K562 (cell line): ENCODE data around the gene DOLPP1. TPM values are rescaled to one million over a fixed set of nuclear protein-coding genes. Genes with fewer than 3 reads are reported as not detected.

Experiments
- ATAC-seq: fragments of 200-7000 bp; cut with Tn5 transposase; 3 replicates; pipeline ENCODE4 v1.9.1; 2020; ENCODE audit warnings: moderate library complexity
- BruUV-seq: library from RNA; stranded (reverse); fragments of 400-500 nt; replicated peaks from 2 replicates; lab custom pipeline; 2021; lab: Mats Ljungman, UMichigan
- CTCF ChIA-PET: fragments of 300-600 bp; formaldehyde crosslinking; extraction: SDS; loops from one replicate; lab custom pipeline; 2021; ENCODE audit warnings: low intra/inter-chr PET ratio; lab: Yijun Ruan, JAX
- POLR2A ChIA-PET: fragments of 300-600, 350-650 bp; sonication (Branson Sonifier 250); formaldehyde crosslinking; extraction: SDS; loops from one replicate; lab custom pipeline; 2021; ENCODE audit warnings: antibody characterized with exemption, inconsistent platforms; lab: Yijun Ruan, JAX
- DNase-seq, 4 experiments: peaks; one replicate each; pipeline versions ENCODE4 v3.0.0 to v3.0.0-alpha.2; 2011 to 2018; ENCODE audit warnings: low spot score in 3 of 4, mixed read lengths in 3 of 4; ENCODE audit errors: extremely low read depth in 1 of 4
- FAIRE-seq: peaks from 2 replicates; lab custom pipeline; 2011; peaks lifted over from hg19 to GRCh38; lab: Jason Lieb, UNC
- H2AFZ ChIP-seq: 2 replicates; pipeline ENCODE4 v1.6.0; 2011; ENCODE audit warnings: low read depth, low read length, control low read depth, inconsistent platforms
- H3K27ac ChIP-seq: fragments of 200-600 bp; 3 replicates; pipeline ENCODE4 v1.8.0; 2011; ENCODE audit warnings: low read depth, mild to moderate bottlenecking, control low read depth, inconsistent platforms, low read length, moderate library complexity, mixed read lengths; ENCODE audit errors: extremely low read depth
- H3K27me3 ChIP-seq, 2 experiments: fragments of 300-600 bp in 1 of 2; 2 replicates in 1 of 2; 3 replicates in 1 of 2; pipeline versions ENCODE4 v1.6.0 to v1.8.0; 2011; ENCODE audit warnings: inconsistent platforms in 2 of 2, low read length in 2 of 2, mild to moderate bottlenecking in 1 of 2, mixed read lengths in 1 of 2, moderate library complexity in 1 of 2; ENCODE audit not compliant: control insufficient read depth in 2 of 2, insufficient read depth in 2 of 2
- H3K36me3 ChIP-seq: fragments of 300-600 bp; 3 replicates; pipeline ENCODE4 v1.8.0; 2011; ENCODE audit warnings: mild to moderate bottlenecking, low read length, inconsistent platforms; ENCODE audit not compliant: control insufficient read depth, insufficient read depth
- H3K4me1 ChIP-seq, 2 experiments: fragments of 200-600 bp in 1 of 2; replicated peaks in 1 of 2; 2 replicates in 1 of 2; 3 replicates in 1 of 2; pipeline versions ENCODE4 v1.5.1 to v1.8.0; 2011; ENCODE audit warnings: inconsistent platforms in 2 of 2, low read length in 2 of 2, mild to moderate bottlenecking in 1 of 2, mixed read lengths in 1 of 2, moderate library complexity in 1 of 2; ENCODE audit not compliant: control insufficient read depth in 2 of 2, insufficient read depth in 2 of 2
- H3K4me2 ChIP-seq: 2 replicates; pipeline ENCODE4 v1.6.1; 2011; ENCODE audit warnings: low read length, control low read depth, inconsistent platforms, mixed read lengths; ENCODE audit not compliant: insufficient read depth
- H3K4me3 ChIP-seq: fragments of 200-600 bp; sonication (generic), shearing (Covaris generic); 2 replicates; pipeline ENCODE4 v1.5.1; 2016; ENCODE audit warnings: control low read depth, inconsistent platforms
- H3K79me2 ChIP-seq: fragments of 200-600 bp; 3 replicates; pipeline ENCODE4 v1.8.0; 2011; ENCODE audit warnings: low read length, inconsistent platforms; ENCODE audit not compliant: control insufficient read depth, insufficient read depth
- H3K9ac ChIP-seq, 2 experiments: 2 replicates each; pipeline versions ENCODE4 v1.6.0 to v1.6.1; 2011; ENCODE audit warnings: low read depth in 2 of 2, low read length in 2 of 2, control low read depth in 1 of 2, inconsistent platforms in 1 of 2, mild to moderate bottlenecking in 1 of 2, mixed read lengths in 1 of 2; ENCODE audit not compliant: insufficient read depth in 1 of 2
- H3K9me1 ChIP-seq: one replicate; pipeline ENCODE4 v1.6.0; 2011; ENCODE audit warnings: inconsistent platforms, mild to moderate bottlenecking, low read length, moderate library complexity; ENCODE audit not compliant: control insufficient read depth, insufficient read depth
- H3K9me3 ChIP-seq: replicated peaks from 2 replicates; pipeline ENCODE4 v1.5.1; 2011; ENCODE audit warnings: low read depth, low read length, inconsistent platforms; ENCODE audit not compliant: control insufficient read depth, insufficient read depth
- H4K20me1 ChIP-seq: replicated peaks from 2 replicates; pipeline ENCODE4 v1.6.1; 2011; ENCODE audit warnings: low read length, inconsistent platforms, mixed read lengths; ENCODE audit not compliant: control insufficient read depth, insufficient read depth
- CCNT2 ChIP-seq: IDR thresholded peaks from 2 replicates; pipeline ENCODE4 v1.6.1; 2011; ENCODE audit warnings: borderline replicate concordance, low read depth, mild to moderate bottlenecking, moderate library complexity, mixed read lengths, low read length; ENCODE audit not compliant: insufficient read length; ENCODE audit errors: extremely low read depth
- FOXK2 ChIP-seq, 2 experiments: fragments of 450-650 bp; IDR thresholded peaks in 1 of 2; conservative IDR thresholded peaks in 1 of 2; 2 replicates each; pipeline ENCODE4 v1.6.1; 2016; ENCODE audit warnings: low read depth in 2 of 2, mild to moderate bottlenecking in 1 of 2
- MAFG ChIP-seq: fragments of 450-650 bp; conservative IDR thresholded peaks from 2 replicates; pipeline ENCODE4 v1.6.1; 2016; ENCODE audit warnings: missing genetic modification characterization, missing compliant biosample characterization
- PML ChIP-seq: IDR thresholded peaks from 2 replicates; pipeline ENCODE4 v1.6.1; 2012; ENCODE audit warnings: low read length, inconsistent platforms
- RBFOX2 ChIP-seq: fragments of 200-400 bp; formaldehyde crosslinking; IDR thresholded peaks from 2 replicates; pipeline ENCODE4 v1.6.1; 2017; ENCODE audit warnings: low read depth, mild to moderate bottlenecking, low read length, moderate library complexity
- SMAD4 ChIP-seq: fragments of 250-450 bp; sonication (Bioruptor Pico); conservative IDR thresholded peaks from 2 replicates; pipeline ENCODE4 v1.8.0; 2021; ENCODE audit warnings: inconsistent platforms, mild to moderate bottlenecking, moderate library complexity
- ZKSCAN1 ChIP-seq: fragments of 150-350 bp; IDR thresholded peaks from 2 replicates; pipeline ENCODE4 v1.6.1; 2016; ENCODE audit warnings: low read depth, low read length
- ZNF253 ChIP-seq: fragments of 250-450 bp; sonication (Bioruptor Pico); conservative IDR thresholded peaks from 2 replicates; pipeline ENCODE4 v1.6.1; 2021; ENCODE audit warnings: mild to moderate bottlenecking
- WGBS: fragments of 100-300 bp; shearing (Covaris generic); methylation state at CpG from one replicate; pipeline ENCODE4 v1.1.6; 2016; ENCODE audit warnings: low coverage, mixed read lengths; ENCODE audit not compliant: insufficient coverage; ENCODE audit errors: missing lambda C conversion rate; 5-methylcytosine and 5-hydroxymethylcytosine counted together
- in situ Hi-C: fragments of 300-500 bp; cut with MboI; formaldehyde crosslinking; loops from 4 replicates; pipeline ENCODE4 v1.15.0; 2018; ENCODE audit warnings: inconsistent platforms, mixed read lengths
- intact Hi-C: fragments of 100-400 bp; cut with micrococcal nuclease; formaldehyde crosslinking; loops from 2 replicates; pipeline ENCODE4 v1.14.2; 2022
- polyA plus RNA-seq, 8 experiments: library from polyadenylated mRNA; depleted of rRNA in 4 of 8; stranded (reverse) in 5 of 8; unstranded in 3 of 8; fragments of >200 nt; fragmentation: Nextera tagmentation in 2 of 8; fragmentation: Illumina TruSeq in 1 of 8; extraction: Ambion mirVana in 2 of 8; extraction: Trizol in 1 of 8; gene quantifications; 2 replicates each; pipeline versions ENCODE4 v1.2.1 to v1.2.3, GENCODE V29; 2011 to 2014; ENCODE audit warnings: inconsistent platforms in 1 of 8, missing spikeins in 1 of 8
- total RNA-seq, 7 experiments: library from RNA; depleted of rRNA in 6 of 7; stranded (reverse); fragments of >200 nt in 6 of 7; fragmentation: Illumina TruSeq in 2 of 7; extraction: Trizol in 2 of 7; gene quantifications; 2 replicates each; pipeline versions ENCODE4 v1.2.1 to v1.2.3, GENCODE V29; 2011 to 2021; ENCODE audit warnings: low replicate concordance in 1 of 7
- TF ChIP-seq, protein P1 (sequence below): fragments of 250-450 bp; sonication (Bioruptor Pico); IDR thresholded peaks from 2 replicates; pipeline ENCODE4 v1.9.0; 2021; ENCODE audit warnings: mild to moderate bottlenecking, inconsistent platforms
- TF ChIP-seq, protein P2 (sequence below): fragments of 450-650 bp; IDR thresholded peaks from 2 replicates; pipeline ENCODE4 v1.6.1; 2018; ENCODE audit not compliant: partially characterized antibody
- TF ChIP-seq, protein P3 (sequence below): sonication (generic); formaldehyde crosslinking; IDR thresholded peaks from 2 replicates; pipeline ENCODE4 v1.8.1; 2022; ENCODE audit warnings: missing genetic modification reagents

DOLPP1 gene
- total and polyA plus RNA-seq, 9 of the 15 experiments (the other 6 are each of a cell fraction or from before 2014, with no cell fraction given), result 3.0 to 39.8 (median 30.5) TPM

DNA sequence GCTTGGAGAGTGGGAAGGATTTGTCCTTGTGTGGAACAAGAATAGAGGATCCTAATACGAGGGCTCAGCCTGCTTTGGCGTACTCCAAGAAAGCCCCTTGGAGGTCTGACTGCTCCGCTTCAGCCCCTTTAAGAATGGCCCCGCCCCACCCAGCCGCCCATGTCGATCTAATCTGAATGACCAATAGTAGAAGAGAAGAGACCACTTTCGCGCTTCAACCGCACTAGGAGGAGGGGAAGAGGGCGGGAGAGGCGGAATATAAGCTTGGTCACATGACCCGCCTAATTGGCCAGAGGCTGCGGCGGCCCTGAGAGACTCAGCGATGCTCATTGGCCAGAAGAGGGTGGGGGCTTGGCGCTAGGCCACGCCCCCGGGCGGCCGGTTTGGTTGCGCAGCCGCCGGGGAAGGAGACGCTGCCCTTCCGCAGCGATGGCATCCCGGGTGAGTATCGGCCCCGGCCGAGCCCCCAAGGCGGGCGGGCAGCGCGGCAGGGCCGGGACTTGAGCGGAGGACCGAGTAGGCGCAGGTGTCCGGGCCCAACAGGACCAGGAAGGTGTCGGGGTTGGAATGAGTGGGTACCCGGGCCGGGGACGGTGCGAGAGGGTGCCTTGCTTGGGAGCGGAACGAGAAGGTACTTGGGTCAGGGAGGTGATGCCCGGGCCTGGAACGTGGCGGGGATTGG lies 44.5 kb upstream of the DOLPP1 start, which contains the start of gene MIGA2:
Gene MIGA2, plus strand, starts transcription at position 386 of the 682 bp plus-strand sequence. CDS start 3,969 bp downstream, outside the sequence.
- BruUV-seq, result TSS peak; percentile 69
- H3K79me2 ChIP-seq, result peaks cover 46% of the 10 kb centered on the region
- no peaks in the 10 kb centered on the region for H3K27me3 ChIP-seq
- DNase-seq, result peak; percentile 95 to 99 (median 97)
- peaks cover 4% of the 10 kb centered on the region for H3K9me1 ChIP-seq
- peak within 1 kb of the TSS; percentile 82 for H3K27ac ChIP-seq
- H3K9me3 ChIP-seq, result no peaks in the 10 kb centered on the region
- intact Hi-C loops (loop anchor here (1.0 to 5.0 kb wide), 2 partner anchors 33 to 46 kb away; partner anchors contain the start of gene DOLPP1), in situ Hi-C loops (no loop called here)
- ATAC-seq, result peak; percentile 93
- under 1% methylated on average over 44 of the region's 49 CpGs for WGBS
- peaks cover 44 to 64% of the 10 kb centered on the region in 2 experiments for H3K4me1 ChIP-seq
- H4K20me1 ChIP-seq, result no peaks in the 10 kb centered on the region; the same call in 1 of the 2 replicates
- FAIRE-seq, result peak; percentile 99
- POLR2A ChIA-PET, result interaction anchor here (0.6 to 1.0 kb wide), 6 partner anchors 10 to 54 kb away, joined by 3 to 6 read pairs (median 3); no protein-coding TSS in a partner anchor
- peak within 1 kb of the TSS; percentile 77 to 94 for H3K9ac ChIP-seq
- peak within 1 kb of the TSS; percentile 98 for H3K4me2 ChIP-seq
- peak within 1 kb of the TSS; percentile 73 for H3K4me3 ChIP-seq
- H2AFZ ChIP-seq, result peak within 1 kb of the TSS; percentile 88
- CTCF ChIA-PET, result interaction anchor here (0.6 to 0.7 kb wide), 2 partner anchors 218 to 439 kb away, joined by 3 to 5 read pairs; partner anchors contain the start of gene ENDOG
- H3K36me3 ChIP-seq, result peaks cover 18% of the 10 kb centered on the region; the same call in 2 of the 3 replicates
- TF ChIP-seq ZKSCAN1, result 0 out of 2 replicates have a peak, but pooled peaks have one; percentile 19
- TF ChIP-seq ZNF253, result no peak
- no peak for TF ChIP-seq MAFG
- peak; percentile 53 for TF ChIP-seq CCNT2
- TF ChIP-seq, protein P1, sequence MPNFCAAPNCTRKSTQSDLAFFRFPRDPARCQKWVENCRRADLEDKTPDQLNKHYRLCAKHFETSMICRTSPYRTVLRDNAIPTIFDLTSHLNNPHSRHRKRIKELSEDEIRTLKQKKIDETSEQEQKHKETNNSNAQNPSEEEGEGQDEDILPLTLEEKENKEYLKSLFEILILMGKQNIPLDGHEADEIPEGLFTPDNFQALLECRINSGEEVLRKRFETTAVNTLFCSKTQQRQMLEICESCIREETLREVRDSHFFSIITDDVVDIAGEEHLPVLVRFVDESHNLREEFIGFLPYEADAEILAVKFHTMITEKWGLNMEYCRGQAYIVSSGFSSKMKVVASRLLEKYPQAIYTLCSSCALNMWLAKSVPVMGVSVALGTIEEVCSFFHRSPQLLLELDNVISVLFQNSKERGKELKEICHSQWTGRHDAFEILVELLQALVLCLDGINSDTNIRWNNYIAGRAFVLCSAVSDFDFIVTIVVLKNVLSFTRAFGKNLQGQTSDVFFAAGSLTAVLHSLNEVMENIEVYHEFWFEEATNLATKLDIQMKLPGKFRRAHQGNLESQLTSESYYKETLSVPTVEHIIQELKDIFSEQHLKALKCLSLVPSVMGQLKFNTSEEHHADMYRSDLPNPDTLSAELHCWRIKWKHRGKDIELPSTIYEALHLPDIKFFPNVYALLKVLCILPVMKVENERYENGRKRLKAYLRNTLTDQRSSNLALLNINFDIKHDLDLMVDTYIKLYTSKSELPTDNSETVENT, result peak; percentile 76
- TF ChIP-seq, protein P2, sequence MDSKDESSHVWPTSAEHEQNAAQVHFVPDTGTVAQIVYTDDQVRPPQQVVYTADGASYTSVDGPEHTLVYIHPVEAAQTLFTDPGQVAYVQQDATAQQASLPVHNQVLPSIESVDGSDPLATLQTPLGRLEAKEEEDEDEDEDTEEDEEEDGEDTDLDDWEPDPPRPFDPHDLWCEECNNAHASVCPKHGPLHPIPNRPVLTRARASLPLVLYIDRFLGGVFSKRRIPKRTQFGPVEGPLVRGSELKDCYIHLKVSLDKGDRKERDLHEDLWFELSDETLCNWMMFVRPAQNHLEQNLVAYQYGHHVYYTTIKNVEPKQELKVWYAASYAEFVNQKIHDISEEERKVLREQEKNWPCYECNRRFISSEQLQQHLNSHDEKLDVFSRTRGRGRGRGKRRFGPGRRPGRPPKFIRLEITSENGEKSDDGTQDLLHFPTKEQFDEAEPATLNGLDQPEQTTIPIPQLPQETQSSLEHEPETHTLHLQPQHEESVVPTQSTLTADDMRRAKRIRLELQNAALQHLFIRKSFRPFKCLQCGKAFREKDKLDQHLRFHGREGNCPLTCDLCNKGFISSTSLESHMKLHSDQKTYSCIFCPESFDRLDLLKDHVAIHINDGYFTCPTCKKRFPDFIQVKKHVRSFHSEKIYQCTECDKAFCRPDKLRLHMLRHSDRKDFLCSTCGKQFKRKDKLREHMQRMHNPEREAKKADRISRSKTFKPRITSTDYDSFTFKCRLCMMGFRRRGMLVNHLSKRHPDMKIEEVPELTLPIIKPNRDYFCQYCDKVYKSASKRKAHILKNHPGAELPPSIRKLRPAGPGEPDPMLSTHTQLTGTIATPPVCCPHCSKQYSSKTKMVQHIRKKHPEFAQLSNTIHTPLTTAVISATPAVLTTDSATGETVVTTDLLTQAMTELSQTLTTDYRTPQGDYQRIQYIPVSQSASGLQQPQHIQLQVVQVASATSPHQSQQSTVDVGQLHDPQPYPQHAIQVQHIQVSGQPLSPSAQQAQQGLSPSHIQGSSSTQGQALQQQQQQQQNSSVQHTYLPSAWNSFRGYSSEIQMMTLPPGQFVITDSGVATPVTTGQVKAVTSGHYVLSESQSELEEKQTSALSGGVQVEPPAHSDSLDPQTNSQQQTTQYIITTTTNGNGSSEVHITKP, result peak; percentile 56
- TF ChIP-seq SMAD4 (CRISPR knock-in tag), result 0 out of 2 replicates have a peak, but pooled peaks have one; percentile 39
- TF ChIP-seq RBFOX2, result peak; percentile 79
- TF ChIP-seq FOXK2 (conservative IDR thresholded peaks at IDR 0.05 in 1 of 2, IDR thresholded peaks at IDR 0.05 in 1 of 2; ENCODE audit: low read depth in 2 of 2), result peak in 1 of 2 experiments; percentile 83; a peak in 2 of 4 replicates
- TF ChIP-seq, protein P3, sequence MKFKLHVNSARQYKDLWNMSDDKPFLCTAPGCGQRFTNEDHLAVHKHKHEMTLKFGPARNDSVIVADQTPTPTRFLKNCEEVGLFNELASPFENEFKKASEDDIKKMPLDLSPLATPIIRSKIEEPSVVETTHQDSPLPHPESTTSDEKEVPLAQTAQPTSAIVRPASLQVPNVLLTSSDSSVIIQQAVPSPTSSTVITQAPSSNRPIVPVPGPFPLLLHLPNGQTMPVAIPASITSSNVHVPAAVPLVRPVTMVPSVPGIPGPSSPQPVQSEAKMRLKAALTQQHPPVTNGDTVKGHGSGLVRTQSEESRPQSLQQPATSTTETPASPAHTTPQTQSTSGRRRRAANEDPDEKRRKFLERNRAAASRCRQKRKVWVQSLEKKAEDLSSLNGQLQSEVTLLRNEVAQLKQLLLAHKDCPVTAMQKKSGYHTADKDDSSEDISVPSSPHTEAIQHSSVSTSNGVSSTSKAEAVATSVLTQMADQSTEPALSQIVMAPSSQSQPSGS (CRISPR knock-in tag), result no peak
- no peak for TF ChIP-seq PML
